Tibial nerve (tissue), 4 donors: ENCODE measurements around the gene HK2. TPM values are rescaled to one million over a fixed set of nuclear protein-coding genes. Genes with fewer than 3 reads are reported as not detected.
A peak's percentile ranks its signal among the peaks of the same experiment; 100 is the strongest.
"Not testable (repeated sequence)": the region's sequence is repeated elsewhere in the genome, so short reads cannot be mapped to it uniquely, and the experiment has no call there.

Experiments
- DNase-seq, 2 donors: peaks; one replicate each; pipeline ENCODE4 v3.0.0-alpha.2; 2019; ENCODE audit warnings: low spot score in 2 of 2
- H3K27ac ChIP-seq, 4 donors: fragments of 200-600 bp; sonication (generic) in 3 of 4; one replicate each; pipeline ENCODE4 v1.5.1; 2017 to 2019; ENCODE audit warnings: mild to moderate bottlenecking in 1 of 4
- H3K27me3 ChIP-seq, 2 donors: fragments of 200-600 bp; sonication (generic) in 1 of 2; one replicate each; pipeline versions ENCODE4 v1.5.1 to v1.6.0; 2017 to 2019
- H3K36me3 ChIP-seq, 3 donors: fragments of 200-600 bp; sonication (generic); one replicate each; pipeline ENCODE4 v1.5.1; 2018 to 2019
- H3K4me1 ChIP-seq, 4 donors: fragments of 200-600 bp; sonication (generic) in 3 of 4; one replicate each; pipeline ENCODE4 v1.5.1; 2017 to 2019
- H3K4me3 ChIP-seq, 4 donors: fragments of 200-600 bp; sonication (generic) in 3 of 4; one replicate each; pipeline ENCODE4 v1.5.1; 2017 to 2019; ENCODE audit warnings: mild to moderate bottlenecking in 1 of 4, moderate library complexity in 1 of 4
- H3K9me3 ChIP-seq, 4 donors: fragments of 200-600 bp; sonication (generic) in 3 of 4; one replicate each; pipeline ENCODE4 v1.5.1; 2017 to 2019
- EP300 ChIP-seq, 2 donors: sonication (generic); formaldehyde crosslinking; IDR thresholded peaks; one replicate each; pipeline ENCODE4 v1.6.1; 2017; ENCODE audit warnings: antibody characterized with exemption in 2 of 2, mild to moderate bottlenecking in 1 of 2
- POLR2A ChIP-seq, 2 donors: fragments of 450-650 bp; IDR thresholded peaks; one replicate each; pipeline ENCODE4 v1.6.1; 2017; ENCODE audit warnings: antibody characterized with exemption in 2 of 2, mild to moderate bottlenecking in 2 of 2, moderate library complexity in 2 of 2
- WGBS, 2 donors: methylation state at CpG; one replicate each; pipeline ENCODE4 v1.1.5; 2018; 5-methylcytosine and 5-hydroxymethylcytosine counted together
- total RNA-seq, 4 donors: library from RNA; depleted of rRNA; stranded (reverse); fragments of >200 nt; gene quantifications; one replicate each; pipeline ENCODE4 v1.1.0, GENCODE V29; 2016
- TF ChIP-seq, protein P1 (sequence below), 5 experiments: fragments of 200-600 bp in 3 of 5; fragments of 450-650 bp in 2 of 5; sonication (generic) in 3 of 5; IDR thresholded peaks; one replicate each; pipeline ENCODE4 v1.5.1; 2016 to 2019; ENCODE audit warnings: antibody characterized with exemption in 5 of 5, mild to moderate bottlenecking in 3 of 5, moderate library complexity in 2 of 5

The HK2 gene
- 10 to 100 TPM in 1 of 4 donors, 1 to 10 TPM in 3; 6.5 to 13.4 (median 6.7) TPM for total RNA-seq

DNA sequence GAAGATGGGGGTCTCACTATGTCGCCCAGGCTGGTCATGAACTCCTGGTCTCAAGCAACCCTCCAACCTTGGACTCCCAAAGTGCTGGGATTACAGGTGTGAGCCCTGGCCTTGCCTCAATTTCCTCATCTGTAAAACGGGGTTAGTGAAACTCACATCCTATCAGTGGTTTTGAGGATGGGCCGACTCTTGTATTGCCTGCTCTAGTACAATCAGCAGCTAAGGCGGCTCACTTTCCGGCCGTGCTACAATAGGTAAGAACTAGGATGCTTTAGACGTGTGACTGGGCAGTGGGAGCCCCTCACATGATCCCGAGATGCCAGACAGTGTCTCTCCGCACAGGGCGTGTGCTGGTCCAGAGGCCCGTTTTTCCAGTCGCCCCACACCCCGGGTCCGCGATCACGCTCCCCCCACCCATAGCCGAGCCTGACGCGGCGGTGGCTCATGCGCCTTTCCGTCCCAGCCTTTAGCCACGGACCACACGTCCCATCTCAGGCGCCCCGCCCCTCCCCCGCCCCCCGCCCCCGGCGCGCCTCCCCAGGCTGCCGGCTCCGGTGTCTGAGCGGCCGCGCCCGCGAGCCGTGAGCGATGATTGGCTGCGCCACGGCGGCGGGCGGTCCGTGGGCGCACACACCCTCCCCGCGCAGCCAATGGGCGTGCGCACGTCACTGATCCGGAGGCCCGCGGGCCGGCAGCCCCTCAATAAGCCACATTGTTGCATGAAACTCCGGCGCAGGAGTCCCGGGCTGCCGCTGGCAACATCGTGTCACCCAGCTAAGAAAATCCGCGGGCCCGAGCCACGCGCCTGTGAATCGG lies at the start of gene HK2:
Gene HK2, plus strand, starts transcription at position 710 of the 816 bp plus-strand sequence. CDS start 454 bp downstream, outside the sequence.
- H3K27ac ChIP-seq: peak within 1 kb of the TSS; percentile 0 to 83 (median 73)
- TF ChIP-seq EP300 (IDR thresholded peaks at IDR 0.05) (peak in 1 of 2 donors; percentile 72), POLR2A (IDR thresholded peaks at IDR 0.05) (peak; percentile 33 to 46)
- TF ChIP-seq, protein P1, sequence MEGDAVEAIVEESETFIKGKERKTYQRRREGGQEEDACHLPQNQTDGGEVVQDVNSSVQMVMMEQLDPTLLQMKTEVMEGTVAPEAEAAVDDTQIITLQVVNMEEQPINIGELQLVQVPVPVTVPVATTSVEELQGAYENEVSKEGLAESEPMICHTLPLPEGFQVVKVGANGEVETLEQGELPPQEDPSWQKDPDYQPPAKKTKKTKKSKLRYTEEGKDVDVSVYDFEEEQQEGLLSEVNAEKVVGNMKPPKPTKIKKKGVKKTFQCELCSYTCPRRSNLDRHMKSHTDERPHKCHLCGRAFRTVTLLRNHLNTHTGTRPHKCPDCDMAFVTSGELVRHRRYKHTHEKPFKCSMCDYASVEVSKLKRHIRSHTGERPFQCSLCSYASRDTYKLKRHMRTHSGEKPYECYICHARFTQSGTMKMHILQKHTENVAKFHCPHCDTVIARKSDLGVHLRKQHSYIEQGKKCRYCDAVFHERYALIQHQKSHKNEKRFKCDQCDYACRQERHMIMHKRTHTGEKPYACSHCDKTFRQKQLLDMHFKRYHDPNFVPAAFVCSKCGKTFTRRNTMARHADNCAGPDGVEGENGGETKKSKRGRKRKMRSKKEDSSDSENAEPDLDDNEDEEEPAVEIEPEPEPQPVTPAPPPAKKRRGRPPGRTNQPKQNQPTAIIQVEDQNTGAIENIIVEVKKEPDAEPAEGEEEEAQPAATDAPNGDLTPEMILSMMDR (IDR thresholded peaks at IDR 0.05): no peak

DNA sequence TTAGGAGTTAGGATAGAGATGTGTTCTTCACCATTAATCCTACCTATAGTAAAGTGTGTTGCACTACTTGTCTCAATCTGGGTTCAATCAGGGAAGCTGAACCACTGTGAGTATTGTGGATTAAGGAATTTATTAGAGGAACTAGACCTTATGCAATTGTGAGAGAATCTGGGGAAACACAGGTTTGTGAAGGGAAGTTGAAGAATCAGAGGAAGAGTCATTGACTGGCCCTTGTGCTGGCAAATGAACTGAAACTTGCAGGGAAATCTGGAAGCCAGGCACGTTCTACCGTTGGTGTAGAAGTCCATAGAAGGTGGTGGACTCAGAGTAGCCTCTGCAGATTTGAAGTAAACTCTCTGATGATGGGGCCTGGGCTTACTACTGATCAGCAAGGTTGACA lies 44.7 kb upstream of the HK2 start:
- Histone ChIP-seq H3K36me3 (no peaks in the 10 kb centered on the region), H3K27ac (no peak overlapping the region), H3K4me1 (no peaks in the 10 kb centered on the region), H3K4me3 (no peak overlapping the region), H3K27me3 (no peaks in the 10 kb centered on the region), H3K9me3 (peaks cover 0 to 17% (median 0%) of the 10 kb centered on the region in 4 donors)
- WGBS, 2 donors: 63 to 74% methylated on average over 2 of the region's 2 CpGs
- no peak for DNase-seq
- no peak for TF ChIP-seq POLR2A (IDR thresholded peaks at IDR 0.05)
- TF ChIP-seq EP300 (IDR thresholded peaks at IDR 0.05): peak in 1 of 2 donors; percentile 49

More for the DNA sequence above, at the start of gene HK2:
- Histone ChIP-seq H3K4me1 (peaks cover 0 to 33% (median 19%) of the 10 kb centered on the region in 4 donors), H3K4me3 (peak within 1 kb of the TSS; percentile 33 to 66 (median 60)), H3K36me3 (no peaks in the 10 kb centered on the region), H3K9me3 (no peaks in the 10 kb centered on the region), H3K27me3 (peaks cover 0 to 31% of the 10 kb centered on the region in 2 donors)
- peak; percentile 26 to 35 for DNase-seq
- 6 to 18% methylated on average over 9 to 61 of the region's 67 CpGs for WGBS, 2 donors

DNA sequence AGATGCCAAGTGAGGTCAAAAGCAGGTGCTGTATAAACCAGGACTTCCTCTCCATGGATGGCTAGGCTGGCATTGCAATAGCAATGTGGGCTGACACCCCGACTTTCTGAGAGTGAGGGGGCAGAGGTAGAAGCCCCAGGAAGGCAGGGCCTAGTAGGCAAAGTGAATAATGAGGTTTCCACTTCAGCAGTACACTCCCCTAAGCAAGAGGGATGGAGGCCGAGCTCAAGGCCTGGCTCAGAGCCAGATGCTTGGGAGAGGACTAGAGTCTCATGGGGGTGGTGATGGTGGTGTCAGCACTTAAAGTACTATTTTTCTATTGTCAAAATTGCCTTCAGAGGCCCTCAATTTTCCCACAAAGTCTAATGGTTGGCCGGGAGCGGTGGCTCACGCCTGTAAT lies 41.6 kb upstream of the HK2 start:
- WGBS, 2 donors: 66 to 74% methylated on average over 5 of the region's 5 CpGs
- DNase-seq: no peak
- H3K27me3 ChIP-seq: no peaks in the 10 kb centered on the region
- TF ChIP-seq, protein P1 (IDR thresholded peaks at IDR 0.05): no peak
- no peak for TF ChIP-seq POLR2A (IDR thresholded peaks at IDR 0.05)
- TF ChIP-seq EP300 (IDR thresholded peaks at IDR 0.05): no peak
- H3K9me3 ChIP-seq: peaks cover 0 to 20% (median 0%) of the 10 kb centered on the region in 4 donors
- H3K4me1 ChIP-seq: no peaks in the 10 kb centered on the region
- no peak overlapping the region for H3K27ac ChIP-seq
- H3K4me3 ChIP-seq: no peak overlapping the region
- H3K36me3 ChIP-seq: no peaks in the 10 kb centered on the region

DNA sequence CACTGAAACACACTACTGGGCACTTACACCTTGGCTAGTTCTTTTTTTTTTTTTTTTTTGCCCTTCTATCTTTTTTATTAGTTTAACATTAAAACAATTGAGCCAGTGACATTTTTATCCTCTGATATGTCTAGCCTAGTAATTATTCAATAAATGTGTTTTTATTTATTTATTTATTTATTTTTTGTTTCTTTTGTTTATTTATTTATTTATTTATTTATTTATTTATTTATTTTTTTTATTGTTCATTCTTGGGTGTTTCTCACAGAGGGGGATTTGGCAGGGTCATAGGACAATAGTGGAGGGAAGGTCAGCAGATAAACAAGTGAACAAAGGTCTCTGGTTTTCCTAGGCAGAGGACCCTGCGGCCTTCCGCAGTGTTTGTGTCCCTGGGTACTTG lies 39.0 kb upstream of the HK2 start:
- WGBS, 2 donors: 80 to 100% methylated on average over 1 to 2 of the region's 2 CpGs
- not testable (repeated sequence) for H3K27me3 ChIP-seq, H3K27ac ChIP-seq, H3K4me3 ChIP-seq, H3K4me1 ChIP-seq, DNase-seq, H3K36me3 ChIP-seq
- peaks cover 0 to 13% (median 0%) of the 10 kb centered on the region in 4 donors for H3K9me3 ChIP-seq

DNA sequence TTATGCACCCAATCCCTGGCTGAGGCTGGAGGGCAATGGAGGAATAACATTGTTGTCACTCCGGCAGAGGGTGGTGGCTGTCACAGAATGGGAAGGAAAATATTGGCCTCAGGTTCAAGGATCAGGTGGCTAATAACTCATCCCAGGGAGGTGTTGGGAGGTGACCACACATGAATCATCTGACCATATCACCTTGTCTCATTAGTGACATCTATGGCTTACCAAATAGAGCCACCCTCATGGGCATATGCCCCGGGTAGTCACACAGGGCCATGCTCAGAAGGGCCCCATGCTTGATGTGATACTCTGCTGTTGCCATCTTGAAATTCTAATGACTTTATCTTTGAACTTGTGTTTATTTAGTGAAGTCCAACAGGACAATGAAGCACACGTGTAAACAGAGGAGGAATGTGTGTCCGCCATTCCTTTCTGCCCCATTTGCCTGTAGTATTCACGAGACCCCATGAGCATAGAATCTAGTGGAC lies 27.5 kb upstream of the HK2 start:
- TF ChIP-seq, protein P1 (IDR thresholded peaks at IDR 0.05): no peak
- TF ChIP-seq EP300 (IDR thresholded peaks at IDR 0.05) (no peak), POLR2A (IDR thresholded peaks at IDR 0.05) (no peak)
- Histone ChIP-seq H3K27ac (no peak overlapping the region), H3K36me3 (no peaks in the 10 kb centered on the region), H3K4me3 (no peak overlapping the region), H3K9me3 (no peaks in the 10 kb centered on the region), H3K4me1 (no peaks in the 10 kb centered on the region), H3K27me3 (no peaks in the 10 kb centered on the region)
- no peak for DNase-seq
- WGBS, 2 donors: 87 to 94% methylated on average over 5 of the region's 5 CpGs

DNA sequence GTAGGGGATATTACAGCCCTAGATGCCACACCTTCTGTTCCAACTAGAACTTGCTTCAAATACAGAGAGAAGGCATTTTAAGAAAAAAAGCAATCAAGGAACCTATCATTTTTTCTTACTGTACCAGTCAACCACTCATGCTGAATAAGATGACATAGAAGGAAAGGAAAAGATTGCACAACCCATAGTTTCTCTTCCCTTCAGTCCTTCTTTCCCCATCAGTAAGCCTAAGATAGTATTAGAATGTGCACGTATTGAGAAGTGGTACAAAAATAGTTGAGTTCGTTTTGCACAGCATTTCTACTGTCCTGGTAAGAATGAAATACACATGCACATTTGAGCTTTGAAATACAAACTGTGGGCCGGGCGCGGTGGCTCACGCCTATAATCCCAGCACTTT lies 27.0 kb upstream of the HK2 start:
- H3K4me1 ChIP-seq: no peaks in the 10 kb centered on the region
- H3K36me3 ChIP-seq: no peaks in the 10 kb centered on the region
- no peak for DNase-seq
- no peak overlapping the region for H3K4me3 ChIP-seq
- 83 to 84% methylated on average over 6 of the region's 6 CpGs for WGBS, 2 donors
- H3K9me3 ChIP-seq: no peaks in the 10 kb centered on the region
- no peak overlapping the region for H3K27ac ChIP-seq
- peak in 1 of 2 donors; percentile 50 for TF ChIP-seq EP300 (IDR thresholded peaks at IDR 0.05)
- TF ChIP-seq, protein P1 (IDR thresholded peaks at IDR 0.05): no peak
- no peaks in the 10 kb centered on the region for H3K27me3 ChIP-seq
